Measurements from ENCODE around the gene GRM8. TPM values are rescaled to one million over a fixed set of nuclear protein-coding genes. Genes with fewer than 3 reads are reported as not detected.

The GRM8 gene
- total RNA-seq, 1 donor from 2014 or later, result not detected

DNA sequence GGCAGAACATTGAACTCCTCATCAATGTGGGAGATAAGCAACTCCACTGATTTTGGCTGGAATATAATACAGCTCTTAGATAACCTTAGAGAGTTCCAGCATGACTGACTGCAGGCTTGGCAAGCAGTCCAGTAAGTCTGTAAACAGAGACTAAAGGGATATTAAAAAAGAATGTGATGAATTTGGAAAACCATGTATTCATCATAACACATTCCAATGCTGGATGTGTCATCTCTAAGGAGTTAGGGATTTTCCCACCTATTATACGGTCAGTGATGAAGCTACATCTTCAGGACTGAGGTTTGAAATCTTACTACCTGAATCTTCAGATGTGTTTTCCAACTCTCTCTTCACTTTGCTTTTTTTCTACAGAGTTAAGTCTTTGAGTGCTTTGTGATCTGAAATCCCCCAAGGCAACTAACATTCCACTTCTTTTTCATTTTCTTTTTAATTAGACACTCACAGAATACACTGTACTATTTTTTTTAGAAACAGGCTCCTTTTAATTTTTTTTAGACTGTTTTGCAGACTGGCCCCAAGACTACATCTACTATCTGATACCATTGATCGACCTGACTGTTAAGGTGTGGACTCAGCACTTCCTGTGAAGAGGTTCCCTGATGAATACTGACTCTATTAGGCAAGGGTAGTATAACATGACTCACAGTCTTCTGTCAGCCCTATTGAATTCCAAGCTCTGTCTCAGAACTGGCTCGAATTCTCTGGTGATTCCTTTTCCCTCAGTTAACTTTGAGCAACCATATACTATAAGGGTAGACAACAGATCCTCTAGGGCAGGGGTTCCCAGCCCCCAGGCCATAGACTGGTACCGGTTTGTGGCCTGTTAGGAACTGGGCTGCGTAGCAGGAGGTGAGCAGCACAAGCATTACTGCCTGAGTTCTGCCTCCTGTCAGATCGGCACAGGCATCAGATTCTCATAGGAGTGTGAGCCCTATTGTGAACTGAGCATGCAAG, 678.2 kb downstream of the GRM8 start:
- DNase-seq (ENCODE audit: extremely low read depth, low read depth, low spot score), result no peak

DNA sequence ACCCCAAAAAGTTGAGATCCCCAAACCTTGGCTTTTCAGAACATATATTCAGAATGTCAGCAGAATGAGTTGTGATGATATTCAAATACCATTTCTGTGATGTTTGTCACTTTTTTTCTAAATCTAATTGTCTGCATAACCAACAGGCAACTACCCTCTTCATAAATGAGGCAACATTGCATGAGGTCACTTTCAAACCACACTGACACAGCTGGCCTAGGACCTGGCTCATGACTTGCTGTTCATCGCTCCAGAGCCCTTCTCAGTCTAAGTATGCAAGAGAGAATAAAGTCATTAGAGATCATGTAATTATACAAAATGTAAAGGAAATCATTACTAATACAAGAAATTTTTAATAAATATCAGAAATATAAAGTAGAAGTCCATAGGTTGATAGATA, 681.9 kb downstream of the GRM8 start:
- no peak for DNase-seq (ENCODE audit: extremely low read depth, low read depth, low spot score)

DNA sequence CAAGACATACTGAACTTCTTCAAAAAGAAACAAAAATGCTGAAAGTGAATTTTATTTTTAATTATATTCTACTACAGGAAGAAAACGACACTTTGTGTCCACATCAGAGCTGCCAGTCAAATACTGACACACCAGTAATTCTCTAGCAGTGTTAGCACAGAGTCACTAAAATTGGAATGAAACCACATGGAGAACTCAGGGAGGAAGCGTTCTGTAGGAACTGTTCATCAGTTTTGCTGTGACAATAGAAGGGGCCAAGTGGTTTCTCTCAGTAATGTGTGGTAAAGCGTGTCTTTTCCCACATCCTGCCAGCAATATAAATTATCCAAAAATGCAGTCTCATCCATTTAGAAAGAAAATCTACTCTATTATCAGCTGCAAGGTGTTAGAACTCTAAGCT, 683.3 kb downstream of the GRM8 start:
- no peak for DNase-seq (ENCODE audit: extremely low read depth, low read depth, low spot score)

DNA sequence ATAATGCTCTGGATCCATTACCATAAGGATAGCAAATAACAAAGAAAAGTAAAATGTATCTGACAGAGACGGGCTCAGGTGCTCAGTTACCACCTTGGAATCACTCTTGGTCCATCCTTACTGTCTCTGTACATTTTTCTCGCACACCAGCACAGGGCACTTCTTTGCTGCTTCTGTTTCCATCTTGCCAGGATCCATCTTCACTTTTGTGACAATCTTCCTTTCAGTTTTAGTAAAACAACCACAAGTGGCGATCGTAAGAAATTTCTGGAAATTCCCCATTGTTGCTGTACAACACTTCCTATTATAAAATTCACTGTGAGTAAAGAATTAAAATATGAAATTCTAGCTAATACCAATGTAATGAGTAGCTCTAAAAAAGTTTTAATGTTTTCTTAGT, 695.5 kb downstream of the GRM8 start:
- no peak for DNase-seq (ENCODE audit: extremely low read depth, low read depth, low spot score)

DNA sequence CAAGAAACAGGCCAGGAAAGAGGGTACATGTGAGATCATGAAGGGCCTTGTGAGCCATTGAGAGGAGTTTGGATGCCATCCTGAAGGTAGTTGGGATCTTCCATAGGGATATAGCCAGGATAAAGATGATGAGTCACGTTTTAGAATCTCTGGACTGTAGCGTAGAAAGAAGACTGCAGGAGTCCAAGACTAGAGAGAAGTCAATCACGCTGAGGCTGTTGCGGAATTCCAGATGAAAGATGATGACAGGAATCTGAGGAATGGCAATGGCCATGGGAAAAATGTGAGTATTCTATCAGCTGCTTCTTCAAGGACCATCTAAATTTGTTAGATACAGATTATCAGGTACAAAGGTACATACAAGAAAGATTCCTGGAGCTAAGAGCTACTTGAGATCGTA, 711.3 kb downstream of the GRM8 start:
- DNase-seq (ENCODE audit: extremely low read depth, low read depth, low spot score), result no peak

DNA sequence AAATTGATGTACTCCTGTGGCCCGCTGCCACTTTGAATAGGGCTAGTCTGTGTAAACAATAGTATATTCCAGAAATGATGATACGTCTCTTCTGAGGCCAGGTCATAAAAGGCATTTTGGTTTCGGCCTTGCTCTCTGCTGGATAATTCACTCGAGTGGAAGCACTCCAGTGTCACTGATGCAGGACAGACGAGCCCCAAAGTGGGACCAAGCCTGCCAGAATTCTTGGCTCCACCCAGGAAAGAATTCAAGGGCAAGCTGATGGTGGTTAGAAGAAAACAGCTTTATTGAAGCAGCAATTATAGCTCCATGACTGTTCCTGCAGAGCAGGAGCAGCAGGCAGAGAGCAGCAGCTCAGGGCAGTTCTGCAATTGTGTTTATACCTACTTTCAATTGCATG, 717.6 kb downstream of the GRM8 start:
- DNase-seq (ENCODE audit: extremely low read depth, low read depth, low spot score), result no peak

DNA sequence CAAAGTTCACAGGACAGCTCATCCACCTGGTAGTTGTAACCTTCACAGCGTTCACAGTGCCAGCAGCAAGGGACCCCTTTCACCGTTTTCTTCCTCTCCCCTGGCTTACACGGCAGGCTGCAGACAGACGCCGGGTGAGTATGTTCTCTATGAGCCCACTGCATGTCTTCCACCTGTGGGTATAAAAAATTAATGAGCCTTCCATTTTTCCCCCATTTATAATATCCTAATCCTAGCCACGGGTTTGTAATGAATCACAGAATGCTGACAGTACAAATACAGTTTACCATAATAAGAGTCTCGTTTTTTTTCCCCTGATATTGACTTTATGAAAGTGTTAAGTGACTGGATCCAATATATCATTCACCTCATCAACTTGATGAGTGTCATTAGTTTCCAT, 719.0 kb downstream of the GRM8 start:
- no peak for DNase-seq (ENCODE audit: extremely low read depth, low read depth, low spot score)

DNA sequence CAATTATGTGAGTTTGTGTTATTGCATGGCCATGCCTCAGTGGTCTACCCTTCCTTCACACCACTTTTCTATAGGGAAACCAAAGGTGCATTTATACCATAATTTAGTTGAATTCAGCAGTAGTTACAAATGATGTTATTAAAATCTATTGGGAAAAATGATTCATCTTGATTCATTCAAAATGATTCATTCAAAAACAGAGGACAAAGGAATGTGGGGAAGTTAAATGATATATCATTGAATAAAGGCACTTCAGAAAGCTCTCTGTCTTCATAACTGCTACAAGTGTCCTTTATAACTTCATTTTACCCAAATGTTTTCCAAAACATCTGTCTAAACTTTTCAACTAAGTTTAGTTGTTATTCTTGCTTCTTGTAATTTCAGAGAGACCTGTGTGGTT, 722.9 kb downstream of the GRM8 start:
- no peak for DNase-seq (ENCODE audit: extremely low read depth, low read depth, low spot score)

DNA sequence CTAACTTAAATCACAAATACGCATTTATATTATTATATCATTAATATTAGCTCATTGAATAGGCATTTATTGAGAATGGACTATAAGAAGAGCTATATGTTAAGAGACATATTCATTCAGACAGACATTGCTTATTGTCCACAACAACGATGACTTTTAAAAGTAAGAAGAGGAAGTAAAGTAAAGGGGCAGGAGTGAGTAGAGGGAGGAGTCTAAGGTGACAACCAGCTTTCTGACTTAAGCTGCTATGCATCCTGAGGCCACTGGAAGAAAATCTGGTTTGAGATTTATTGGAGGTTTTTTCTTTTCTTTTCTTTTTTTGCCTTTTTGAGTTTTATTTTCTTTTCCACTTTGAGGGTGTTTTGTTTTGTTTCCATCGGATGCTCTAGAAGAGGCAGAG, 723.5 kb downstream of the GRM8 start:
- DNase-seq (ENCODE audit: extremely low read depth, low read depth, low spot score), result no peak

DNA sequence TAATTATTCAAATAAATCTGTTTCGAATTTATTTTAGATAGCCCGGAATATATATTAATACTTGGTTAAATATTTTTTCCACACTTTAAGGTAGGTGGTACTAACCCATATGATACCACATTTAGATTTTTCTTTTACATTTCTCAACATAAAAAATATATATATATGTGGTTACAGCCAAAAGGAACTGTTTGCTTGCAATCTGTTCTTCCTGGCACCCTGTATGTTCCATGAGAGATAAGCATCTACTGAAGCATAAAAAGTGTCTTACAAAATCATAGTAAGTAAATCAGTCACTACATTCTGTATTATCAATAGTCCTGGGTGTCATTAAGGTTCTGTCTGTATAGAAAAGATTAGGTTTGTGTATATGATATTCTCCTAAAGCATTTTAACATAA, 726.8 kb downstream of the GRM8 start:
- DNase-seq (ENCODE audit: extremely low read depth, low read depth, low spot score), result no peak

DNA sequence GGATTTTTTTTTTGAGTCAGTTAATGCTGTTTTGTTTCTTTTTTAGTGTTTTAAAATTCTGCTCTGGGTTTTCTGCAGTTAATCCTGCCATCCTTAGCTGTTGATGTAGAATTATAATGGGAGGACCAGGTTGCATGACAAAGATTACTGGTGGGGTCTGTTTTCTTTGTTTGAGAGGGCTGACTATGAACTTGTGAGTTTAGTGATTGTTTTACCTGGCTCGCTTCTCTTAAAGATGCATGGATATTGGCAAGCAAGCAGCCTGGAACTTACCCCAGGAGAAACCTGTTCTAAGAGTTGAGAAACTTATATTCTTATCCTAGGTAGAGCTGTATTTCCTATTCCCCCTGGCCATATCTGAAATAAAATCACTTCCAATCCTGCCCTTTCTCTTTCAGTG, 727.8 kb downstream of the GRM8 start:
- no peak for DNase-seq (ENCODE audit: extremely low read depth, low read depth, low spot score)

DNA sequence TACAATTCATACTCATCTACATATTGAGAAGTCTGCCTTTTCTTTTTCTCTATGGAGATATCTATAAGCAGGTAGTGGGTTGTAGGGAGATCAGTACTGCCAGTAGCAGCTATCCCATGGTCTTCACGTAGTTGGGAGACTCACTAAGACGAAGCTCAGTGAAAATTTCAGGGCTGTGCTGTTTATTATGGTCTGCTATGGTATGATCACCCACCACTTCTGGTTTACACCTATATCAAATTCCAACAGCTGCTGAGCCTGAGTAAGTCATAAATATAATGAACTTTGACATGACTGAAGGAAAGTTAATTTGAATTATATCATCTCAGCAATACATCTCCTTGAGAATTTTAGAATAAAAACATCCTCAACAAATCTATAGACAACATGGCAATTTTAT, 741.7 kb downstream of the GRM8 start:
- no peak for DNase-seq (ENCODE audit: extremely low read depth, low read depth, low spot score)

DNA sequence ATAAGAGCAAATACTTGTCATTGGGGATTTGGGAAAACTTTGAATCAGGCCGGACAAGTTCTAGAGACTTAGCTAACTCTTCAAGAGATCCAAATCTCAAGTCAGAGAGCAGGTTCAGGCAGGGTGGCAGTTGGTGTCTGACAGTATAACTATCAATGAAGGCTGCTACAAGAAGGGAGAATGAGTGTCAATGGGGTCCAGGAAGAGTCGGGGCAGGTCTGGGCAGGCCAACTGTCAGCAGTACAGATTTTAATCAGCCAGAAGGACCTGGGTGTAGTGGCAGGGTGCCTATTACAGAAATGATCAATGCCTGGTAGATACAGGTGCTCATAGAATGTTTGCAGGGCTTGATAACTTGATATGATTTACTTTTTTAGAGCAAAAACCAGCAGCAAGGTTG, 751.1 kb downstream of the GRM8 start:
- DNase-seq (ENCODE audit: extremely low read depth, low read depth, low spot score), result no peak

DNA sequence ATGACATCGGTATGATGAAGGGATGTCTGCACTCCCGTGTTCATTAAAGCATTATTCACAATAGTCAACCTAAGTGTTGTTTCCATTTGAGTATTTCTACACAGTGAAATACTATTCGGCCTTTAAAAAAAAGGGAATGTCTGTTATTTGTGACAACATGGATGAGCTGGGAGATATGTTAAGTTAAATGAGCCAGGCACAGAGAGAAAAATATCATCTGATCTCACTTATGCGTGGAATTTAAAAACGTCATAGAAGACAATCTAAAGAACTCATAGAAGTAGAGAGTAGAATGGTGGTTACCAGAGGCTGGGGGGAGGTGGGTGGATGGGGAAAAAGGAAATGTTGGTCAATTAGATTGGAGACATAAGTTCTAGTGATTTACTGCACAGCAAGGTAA, 753.3 kb downstream of the GRM8 start:
- no peak for DNase-seq (ENCODE audit: extremely low read depth, low read depth, low spot score)

DNA sequence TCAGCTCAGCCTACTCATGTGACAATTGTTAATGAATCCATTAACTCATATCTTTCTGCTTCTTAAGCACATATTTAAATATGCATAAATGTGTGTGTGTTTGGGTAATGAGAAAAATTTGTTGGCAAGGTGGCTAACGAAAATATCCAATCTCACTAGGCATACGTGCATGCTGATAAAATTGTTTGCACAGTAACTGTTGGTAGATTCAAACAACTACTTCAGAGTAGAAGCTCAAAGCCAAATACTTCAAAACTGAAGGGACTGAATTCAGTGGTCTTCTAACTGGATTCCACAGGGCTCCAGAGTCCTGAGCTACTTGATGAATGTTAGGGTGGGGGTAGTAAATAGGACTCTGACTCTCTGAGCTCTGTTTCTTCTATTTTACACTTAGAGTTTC, 757.0 kb downstream of the GRM8 start:
- no peak for DNase-seq (ENCODE audit: extremely low read depth, low read depth, low spot score)

DNA sequence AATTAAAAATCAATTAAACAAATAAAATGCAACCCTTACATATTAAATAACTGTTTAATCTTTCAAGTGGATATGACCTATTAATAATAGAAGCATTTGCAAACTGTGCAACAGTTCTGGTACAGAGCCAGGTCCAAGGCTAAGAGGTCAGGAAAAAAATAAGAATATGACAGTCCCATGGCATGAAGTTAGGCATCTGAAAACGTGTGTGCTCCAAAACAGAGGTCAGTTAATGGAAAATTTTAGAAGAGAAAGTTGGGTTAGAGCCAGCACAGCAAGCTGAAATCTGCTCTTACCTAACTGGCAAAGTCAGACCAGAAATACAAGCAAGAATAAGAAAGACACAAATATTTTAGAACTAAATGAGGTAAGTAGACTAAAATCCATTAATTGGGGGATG, 757.7 kb downstream of the GRM8 start:
- DNase-seq (ENCODE audit: extremely low read depth, low read depth, low spot score), result no peak

DNA sequence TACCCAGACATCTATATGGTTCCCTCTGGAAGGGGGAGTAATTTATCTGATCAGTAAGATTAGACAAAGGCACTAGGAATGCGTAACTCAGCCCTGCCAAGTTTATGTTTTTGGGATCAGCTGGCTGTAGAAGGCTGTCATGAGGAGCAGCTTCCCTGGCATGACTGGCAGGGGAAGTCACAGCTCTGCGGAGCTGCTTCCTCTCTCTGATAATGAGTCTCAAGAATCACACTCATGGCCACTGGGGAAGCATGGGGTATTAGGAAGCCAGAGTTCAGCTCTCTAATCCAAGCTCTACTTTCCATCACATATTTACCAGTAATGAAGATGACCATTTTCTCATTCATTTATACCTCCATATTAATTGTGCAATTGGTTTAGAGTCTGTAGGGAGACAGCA, 758.9 kb downstream of the GRM8 start:
- no peak for DNase-seq (ENCODE audit: extremely low read depth, low read depth, low spot score)

DNA sequence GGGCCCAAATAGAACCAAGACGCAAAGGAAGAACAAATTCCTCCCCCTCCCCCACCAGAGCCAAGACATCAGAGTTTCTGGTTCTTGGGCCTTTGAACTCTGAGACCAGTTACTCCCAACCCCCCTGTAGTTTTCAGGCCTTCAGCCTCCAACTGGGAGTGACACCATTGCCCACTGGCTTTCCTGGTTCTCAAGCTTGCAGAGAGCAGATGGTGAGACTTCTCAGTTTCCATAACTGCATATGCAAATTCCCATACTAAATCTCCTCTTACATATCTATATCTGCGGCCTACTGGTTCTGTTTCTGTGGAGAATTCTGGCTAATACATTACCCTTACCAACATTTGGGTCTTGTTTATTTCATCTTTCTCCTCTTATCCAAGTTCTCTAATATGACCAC, 762.9 kb downstream of the GRM8 start:
- no peak for DNase-seq (ENCODE audit: extremely low read depth, low read depth, low spot score)

DNA sequence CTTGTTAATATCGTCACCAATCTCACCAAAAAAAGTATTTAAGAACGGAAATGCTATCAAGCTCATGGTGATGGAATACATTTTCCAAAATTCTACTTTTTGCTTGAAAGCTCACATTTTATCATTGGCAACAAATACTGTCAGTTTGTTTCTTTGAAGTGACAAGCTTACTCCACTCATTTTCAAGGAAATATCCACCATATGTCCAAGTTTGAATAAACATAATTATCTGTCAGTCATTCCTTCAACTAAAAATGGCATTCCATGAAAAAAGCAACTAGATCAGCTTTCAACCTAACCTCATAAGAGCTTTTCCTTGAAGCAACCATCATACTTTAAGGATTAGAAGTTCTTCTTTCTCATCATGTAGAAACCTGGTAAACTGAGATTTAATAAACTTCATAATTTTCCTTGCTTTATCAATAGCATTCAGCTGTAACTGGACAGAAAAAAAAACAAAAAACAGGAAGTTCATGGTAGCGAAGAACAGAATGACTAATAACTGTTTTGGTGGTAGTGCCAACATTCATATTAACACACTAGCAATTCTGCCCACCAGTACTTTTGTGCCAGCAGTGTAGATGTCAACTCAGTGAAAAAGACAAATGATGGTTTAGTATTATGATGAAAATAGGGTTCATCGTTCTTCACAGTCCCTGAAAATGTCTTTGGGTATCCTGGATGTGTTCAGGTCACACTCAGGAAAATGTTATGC, 764.9 kb downstream of the GRM8 start:
- DNase-seq (ENCODE audit: extremely low read depth, low read depth, low spot score), result no peak

DNA sequence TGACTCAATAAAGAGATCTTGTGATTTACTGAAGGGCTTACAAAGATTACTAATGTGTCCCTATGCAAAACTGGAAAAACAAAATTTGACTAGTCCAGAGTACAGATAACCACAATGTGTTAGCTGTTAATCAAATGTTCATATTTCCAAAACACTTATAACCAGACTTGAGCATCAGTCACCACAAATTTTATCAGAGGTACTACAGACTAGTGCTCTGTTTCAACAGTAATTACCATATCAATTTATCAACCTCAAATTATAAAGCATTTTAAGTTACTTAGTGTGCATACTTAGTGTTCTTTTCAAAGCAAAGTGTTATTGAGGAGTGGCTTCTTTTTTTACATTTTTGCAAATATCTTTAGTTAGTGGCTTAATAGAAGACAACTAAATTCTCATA, 765.9 kb downstream of the GRM8 start:
- no peak for DNase-seq (ENCODE audit: extremely low read depth, low read depth, low spot score)

DNA sequence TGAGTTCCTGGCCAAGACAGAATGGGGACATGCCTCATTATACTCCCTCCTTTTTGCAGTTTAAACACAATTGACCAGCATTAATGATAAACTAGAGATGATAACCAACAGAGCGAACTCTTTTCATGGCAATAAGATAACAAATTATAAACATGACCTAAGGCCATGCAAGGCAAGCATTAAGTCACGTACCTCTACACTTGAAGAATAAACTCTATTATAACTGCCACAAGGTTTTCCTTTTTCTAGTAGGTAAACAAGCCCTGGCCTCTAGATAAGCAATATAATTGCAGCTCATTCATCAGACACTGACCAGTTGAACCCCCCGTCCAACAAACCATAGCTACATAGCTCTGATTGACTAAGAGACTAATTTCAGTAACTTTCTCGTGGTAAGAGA, 767.0 kb downstream of the GRM8 start:
- no peak for DNase-seq (ENCODE audit: extremely low read depth, low read depth, low spot score)

DNA sequence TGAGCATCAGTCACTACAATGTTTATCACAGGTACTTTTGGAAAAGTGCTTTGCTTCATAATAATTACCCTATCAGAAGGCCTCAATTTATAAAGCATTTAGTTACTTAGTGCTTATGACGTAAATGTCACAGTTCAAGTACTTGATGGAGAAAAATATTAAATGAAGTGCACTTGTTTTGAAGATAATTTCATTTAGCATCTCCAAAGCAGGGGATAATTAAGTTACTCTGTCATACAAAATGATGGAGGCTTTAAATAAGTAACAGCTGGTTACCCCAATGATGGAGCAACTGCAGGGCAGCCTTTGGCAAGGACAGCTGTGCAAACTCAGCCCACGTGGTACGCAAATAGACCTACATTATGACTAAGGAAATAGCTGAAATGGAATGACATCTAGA, 768.8 kb downstream of the GRM8 start:
- DNase-seq (ENCODE audit: extremely low read depth, low read depth, low spot score), result no peak

Measured in glomerular endothelial cell (primary cell).